Endothelial cell of umbilical vein (primary cell): ENCODE results near the gene LOXL1. TPM values are rescaled to one million over a fixed set of nuclear protein-coding genes. Genes with fewer than 3 reads are reported as not detected.

ENCODE experiments used
- BruUV-seq: library from RNA; stranded (reverse); fragments of 400-500 nt; replicated peaks from 2 replicates; lab custom pipeline; 2021; lab: Mats Ljungman, UMichigan
- CTCF ChIA-PET: fragments of 300-600, 350-600 bp; sonication (Branson Sonifier 250); formaldehyde crosslinking; loops from one replicate; lab custom pipeline; 2021; ENCODE audit warnings: antibody characterized with exemption, inconsistent platforms; lab: Charles Lee
- POLR2A ChIA-PET: fragments of 300-600, 350-600 bp; sonication (Branson Sonifier 250); formaldehyde crosslinking; loops from one replicate; lab custom pipeline; 2021; ENCODE audit warnings: antibody characterized with exemption, inconsistent platforms; lab: Charles Lee
- DNase-seq: peaks from one replicate; pipeline ENCODE4 v3.0.0-alpha.2; 2011; ENCODE audit warnings: low read depth, low spot score
- FAIRE-seq: peaks from 2 replicates; lab custom pipeline; 2011; peaks lifted over from hg19 to GRCh38; lab: Jason Lieb, UNC
- H2AFZ ChIP-seq: 2 replicates; pipeline ENCODE4 v1.6.0; 2012; ENCODE audit warnings: low read depth, low read length, control low read depth, inconsistent platforms
- H3K27ac ChIP-seq: 2 replicates; pipeline ENCODE4 v1.5.1; 2011; ENCODE audit warnings: low read depth, mild to moderate bottlenecking, control low read depth, low read length, moderate library complexity; ENCODE audit not compliant: insufficient read depth
- H3K27me3 ChIP-seq, 2 experiments: 2 replicates each; pipeline versions ENCODE4 v1.6.0 to v1.6.1; 2011; ENCODE audit warnings: low read length in 2 of 2, mixed read lengths in 1 of 2; ENCODE audit not compliant: control insufficient read depth in 2 of 2, insufficient read depth in 2 of 2
- H3K36me3 ChIP-seq, 2 experiments: 2 replicates in 1 of 2; 3 replicates in 1 of 2; pipeline ENCODE4 v1.5.1; 2011; ENCODE audit warnings: low read length in 2 of 2, mild to moderate bottlenecking in 1 of 2, moderate library complexity in 1 of 2; ENCODE audit not compliant: control insufficient read depth in 2 of 2, insufficient read depth in 2 of 2; ENCODE audit errors: extremely low read depth in 1 of 2
- H3K4me1 ChIP-seq: 3 replicates; pipeline ENCODE4 v1.5.1; 2011; ENCODE audit warnings: mild to moderate bottlenecking, low read length; ENCODE audit not compliant: control insufficient read depth, insufficient read depth; ENCODE audit errors: extremely low read depth
- H3K4me2 ChIP-seq: 2 replicates; pipeline ENCODE4 v1.6.1; 2011; ENCODE audit warnings: low read length, control low read depth, mixed read lengths; ENCODE audit not compliant: insufficient read depth
- H3K4me3 ChIP-seq, 3 experiments: fragments of 200-600 bp in 1 of 3; sonication (generic), shearing (Covaris generic) in 1 of 3; replicated peaks in 1 of 3; 2 replicates each; pipeline ENCODE4 v1.5.1; 2011 to 2016; ENCODE audit warnings: control low read depth in 3 of 3, low read length in 3 of 3, mild to moderate bottlenecking in 2 of 3, inconsistent platforms in 1 of 3, low read depth in 1 of 3, moderate library complexity in 1 of 3; ENCODE audit not compliant: insufficient read depth in 1 of 3
- H3K79me2 ChIP-seq: 2 replicates; pipeline ENCODE4 v1.6.0; 2012; ENCODE audit warnings: low read length, inconsistent platforms; ENCODE audit not compliant: control insufficient read depth, insufficient read depth
- H3K9ac ChIP-seq: replicated peaks from 2 replicates; pipeline ENCODE3; 2011; ENCODE audit warnings: low read length, control low read depth; ENCODE audit not compliant: insufficient read depth; ENCODE audit errors: extremely low read depth
- H3K9me1 ChIP-seq: replicated peaks from 3 replicates; pipeline ENCODE4 v1.6.0; 2011; ENCODE audit warnings: mild to moderate bottlenecking, low read length; ENCODE audit not compliant: control insufficient read depth, insufficient read depth; ENCODE audit errors: extremely low read depth
- H3K9me3 ChIP-seq: replicated peaks from 2 replicates; pipeline ENCODE4 v1.5.1; 2012; ENCODE audit warnings: low read length, inconsistent platforms; ENCODE audit not compliant: control insufficient read depth, insufficient read depth
- H4K20me1 ChIP-seq: replicated peaks from 2 replicates; pipeline ENCODE3; 2011; ENCODE audit warnings: mild to moderate bottlenecking, low read length; ENCODE audit not compliant: control insufficient read depth, insufficient read depth; ENCODE audit errors: extremely low read depth
- CTCF ChIP-seq, 2 donors: IDR thresholded peaks; 1 replicate in 1 of 2; 2 replicates in 1 of 2; pipeline ENCODE4 v1.5.1; 2011; ENCODE audit warnings: low read length in 2 of 2, mild to moderate bottlenecking in 2 of 2, moderate library complexity in 2 of 2, control low read depth in 1 of 2, inconsistent platforms in 1 of 2, low read depth in 1 of 2; ENCODE audit not compliant: insufficient read depth in 1 of 2; ENCODE audit errors: extremely low read depth in 1 of 2
- EZH2 ChIP-seq: IDR thresholded peaks from 2 replicates; pipeline ENCODE4 v1.6.1; 2012; ENCODE audit warnings: borderline replicate concordance, low read depth, mild to moderate bottlenecking, moderate library complexity, low read length, inconsistent platforms; ENCODE audit not compliant: severe bottlenecking
- FOS ChIP-seq: IDR thresholded peaks from 2 replicates; pipeline ENCODE4 v1.6.1; 2011; ENCODE audit warnings: mild to moderate bottlenecking, low read length, moderate library complexity, borderline replicate concordance; ENCODE audit not compliant: insufficient read depth
- GATA2 ChIP-seq: IDR thresholded peaks from 2 replicates; pipeline ENCODE4 v1.7.0; 2011; ENCODE audit warnings: low read depth, mild to moderate bottlenecking, moderate library complexity, mixed read lengths, low read length; ENCODE audit not compliant: insufficient read length, insufficient read depth
- JUN ChIP-seq: IDR thresholded peaks from 2 replicates; pipeline ENCODE4 v1.6.1; 2011; ENCODE audit warnings: borderline replicate concordance, low read depth; ENCODE audit not compliant: insufficient read length, insufficient read depth
- MYC ChIP-seq: IDR thresholded peaks from one replicate; pipeline ENCODE4 v1.6.1; 2011; ENCODE audit warnings: mild to moderate bottlenecking, low read depth, low read length
- POLR2A ChIP-seq: IDR thresholded peaks from 2 replicates; pipeline ENCODE4 v1.6.1; 2012; ENCODE audit warnings: low read depth, mild to moderate bottlenecking, control low read depth, low read length
- POLR2AphosphoS5 ChIP-seq: IDR thresholded peaks from 2 replicates; pipeline ENCODE4 v1.6.1; 2012; ENCODE audit warnings: low read depth, mild to moderate bottlenecking, control low read depth, low read length, moderate library complexity; ENCODE audit not compliant: insufficient read depth
- dilution Hi-C: fragments of 300-500 bp; cut with MboI; formaldehyde crosslinking; loops from one replicate; pipeline ENCODE4 v1.15.0; 2019; ENCODE audit warnings: low sequenced_read_pairs; ENCODE audit not compliant: extremely low pct_ligation_motif_present
- intact Hi-C: fragments of 100-400 bp; cut with micrococcal nuclease; formaldehyde crosslinking; loops from one replicate; pipeline ENCODE4 v1.10.0; 2022
- polyA plus RNA-seq, 4 experiments: library from polyadenylated mRNA; depleted of rRNA in 3 of 4; stranded (reverse) in 3 of 4; unstranded in 1 of 4; fragments of >200 nt; gene quantifications; 2 replicates each; pipeline versions ENCODE4 v1.2.1 to v1.2.3, GENCODE V29; 2011 to 2012; ENCODE audit warnings: missing spikeins in 1 of 4
- total RNA-seq: library from RNA; stranded (reverse); gene quantifications from 2 replicates; pipeline ENCODE4 v1.2.3, GENCODE V29; 2021
- TF ChIP-seq, protein P1 (sequence below): IDR thresholded peaks from 2 replicates; pipeline ENCODE4 v1.6.1; 2011; ENCODE audit not compliant: insufficient read depth, insufficient read length

Gene LOXL1
- total and polyA plus RNA-seq, 2 donors (not counting 3 experiments of a cell fraction or from before 2014, with no cell fraction given), result 5.2 to 14.4 TPM

- H3K4me2 ChIP-seq, result no peak overlapping the region
- ChIA-PET POLR2A (no interaction called here), CTCF (interaction anchor here (0.9 to 7.0 kb wide), 8 partner anchors 9 to 333 kb away, joined by 3 to 53 read pairs (median 4); no protein-coding TSS in a partner anchor)
- peak; percentile 49 for DNase-seq
- H3K9me1 ChIP-seq, result no peaks in the 10 kb centered on the region
- peak; percentile 83 for FAIRE-seq
- dilution Hi-C loops (no loop called here), intact Hi-C loops (no loop called here)
- H4K20me1 ChIP-seq, result no peaks in the 10 kb centered on the region
- H3K27me3 ChIP-seq, result no peaks in the 10 kb centered on the region
- peak overlapping the region; percentile 26 for H3K27ac ChIP-seq
- no peaks in the 10 kb centered on the region for H3K9me3 ChIP-seq
- H3K4me1 ChIP-seq, result peaks cover 56% of the 10 kb centered on the region
- no TSS peak for BruUV-seq
- TF ChIP-seq POLR2AphosphoS5, result no peak
- no peak for TF ChIP-seq GATA2
- TF ChIP-seq EZH2, result no peak
- TF ChIP-seq, protein P1, sequence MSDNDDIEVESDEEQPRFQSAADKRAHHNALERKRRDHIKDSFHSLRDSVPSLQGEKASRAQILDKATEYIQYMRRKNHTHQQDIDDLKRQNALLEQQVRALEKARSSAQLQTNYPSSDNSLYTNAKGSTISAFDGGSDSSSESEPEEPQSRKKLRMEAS, result no peak
- TF ChIP-seq FOS, result no peak
- no peak for TF ChIP-seq POLR2A
- no peak for TF ChIP-seq MYC
- TF ChIP-seq CTCF (IDR thresholded peaks at IDR 0.05; ENCODE audit: extremely low read depth in 1 of 2, insufficient read depth in 1 of 2, low read depth in 1 of 2, low read length in 2 of 2), result no peak
- no peak for TF ChIP-seq JUN
- H3K9ac ChIP-seq, result no peak overlapping the region
- H2AFZ ChIP-seq, result no peak overlapping the region
- no peaks in the 10 kb centered on the region for H3K36me3 ChIP-seq
- no peak overlapping the region for H3K4me3 ChIP-seq
- H3K79me2 ChIP-seq, result no peaks in the 10 kb centered on the region
These were observed 61.6 kb downstream of the LOXL1 start for GRCh38 chr15:73987681-73988444.
